Neuronal stem cell (in vitro differentiated cells): ENCODE results near the gene CHST14.

Experiments
- DNase-seq: peaks from one replicate; pipeline ENCODE4 v3.0.0-alpha.2; 2013; ENCODE audit warnings: low spot score
- H2AFZ ChIP-seq: one replicate; pipeline ENCODE4 v1.6.1; 2013; ENCODE audit warnings: mild to moderate bottlenecking, low read length, inconsistent platforms
- H2AK5ac ChIP-seq: 2 replicates; pipeline ENCODE4 v1.6.1; 2013; ENCODE audit warnings: low read depth, mild to moderate bottlenecking, inconsistent platforms, low read length, moderate library complexity, mixed read lengths
- H2BK120ac ChIP-seq: 2 replicates; pipeline ENCODE4 v1.6.1; 2013; ENCODE audit warnings: low read depth, mild to moderate bottlenecking, inconsistent platforms, low read length, moderate library complexity, mixed read lengths
- H2BK12ac ChIP-seq: one replicate; pipeline ENCODE4 v1.6.1; 2013; ENCODE audit warnings: low read length, inconsistent platforms
- H2BK15ac ChIP-seq: 2 replicates; pipeline ENCODE4 v1.6.1; 2013; ENCODE audit warnings: mild to moderate bottlenecking, low read length, inconsistent platforms, mixed read lengths
- H2BK5ac ChIP-seq: one replicate; pipeline ENCODE4 v1.6.1; 2013; ENCODE audit warnings: inconsistent platforms, mild to moderate bottlenecking, low read length, moderate library complexity
- H3K14ac ChIP-seq: one replicate; pipeline ENCODE4 v1.6.1; 2013; ENCODE audit warnings: low read length, inconsistent platforms
- H3K18ac ChIP-seq: 2 replicates; pipeline ENCODE4 v1.6.1; 2013; ENCODE audit warnings: low read length, inconsistent platforms
- H3K23ac ChIP-seq: 2 replicates; pipeline ENCODE4 v1.6.1; 2013; ENCODE audit warnings: low read depth, mild to moderate bottlenecking, mixed read lengths, low read length, inconsistent platforms; ENCODE audit not compliant: poor library complexity
- H3K27ac ChIP-seq: replicated peaks from 3 replicates; pipeline ENCODE4 v1.5.1; 2013; ENCODE audit warnings: low read length, inconsistent platforms
- H3K27me3 ChIP-seq, 3 experiments: 2 replicates each; pipeline ENCODE4 v1.6.1; 2013; ENCODE audit warnings: low read length in 3 of 3, mild to moderate bottlenecking in 2 of 3, inconsistent platforms in 1 of 3, low read depth in 1 of 3, mixed read lengths in 1 of 3, moderate library complexity in 1 of 3; ENCODE audit not compliant: control insufficient read depth in 3 of 3, insufficient read depth in 3 of 3
- H3K36me3 ChIP-seq, 2 donors: replicated peaks in 1 of 2; 2 replicates each; pipeline ENCODE4 v1.6.1; 2013; ENCODE audit warnings: low read length in 2 of 2; ENCODE audit not compliant: control insufficient read depth in 2 of 2, insufficient read depth in 2 of 2
- H3K4ac ChIP-seq: 2 replicates; pipeline ENCODE4 v1.6.1; 2013; ENCODE audit warnings: inconsistent platforms, mild to moderate bottlenecking, low read length, moderate library complexity
- H3K4me1 ChIP-seq, 2 donors: 1 replicate in 1 of 2; 2 replicates in 1 of 2; pipeline ENCODE4 v1.6.1; 2013; ENCODE audit warnings: low read length in 2 of 2, low read depth in 1 of 2; ENCODE audit not compliant: control insufficient read depth in 2 of 2, insufficient read depth in 1 of 2
- H3K4me2 ChIP-seq: one replicate; pipeline ENCODE4 v1.6.1; 2013; ENCODE audit warnings: mild to moderate bottlenecking, low read length, inconsistent platforms; ENCODE audit not compliant: insufficient read depth, poor library complexity, severe bottlenecking
- H3K4me3 ChIP-seq, 2 donors: 2 replicates each; pipeline ENCODE4 v1.5.1; 2013; ENCODE audit warnings: low read length in 2 of 2, mild to moderate bottlenecking in 2 of 2, inconsistent platforms in 1 of 2, moderate library complexity in 1 of 2
- H3K79me1 ChIP-seq: one replicate; pipeline ENCODE4 v1.6.1; 2013; ENCODE audit warnings: low read depth, mild to moderate bottlenecking, inconsistent platforms, low read length, moderate library complexity
- H3K9ac ChIP-seq: one replicate; pipeline ENCODE4 v1.6.1; 2013; ENCODE audit warnings: mild to moderate bottlenecking, low read depth, low read length, inconsistent platforms; ENCODE audit not compliant: poor library complexity
- H3K9me3 ChIP-seq, 2 donors: replicated peaks in 1 of 2; 2 replicates each; pipeline versions ENCODE3 to v1.6.1; 2013; ENCODE audit warnings: low read length in 2 of 2, mild to moderate bottlenecking in 2 of 2, inconsistent platforms in 1 of 2, low read depth in 1 of 2, mixed read lengths in 1 of 2, moderate library complexity in 1 of 2; ENCODE audit not compliant: control insufficient read depth in 2 of 2, insufficient read depth in 1 of 2
- H4K8ac ChIP-seq: one replicate; pipeline ENCODE4 v1.6.1; 2013; ENCODE audit warnings: low read depth, mild to moderate bottlenecking, inconsistent platforms, low read length, moderate library complexity
- H4K91ac ChIP-seq: one replicate; pipeline ENCODE4 v1.6.1; 2013; ENCODE audit warnings: low read length, low read depth, mild to moderate bottlenecking, inconsistent platforms; ENCODE audit not compliant: poor library complexity
- WGBS, 2 donors: extraction: QIAGEN DNeasy Blood & Tissue Kit; methylation state at CpG; one replicate each; pipeline ENCODE4 v1.1.7; 2013; ENCODE audit warnings: missing lambda C conversion rate in 2 of 2, mixed read lengths in 1 of 2; ENCODE audit not compliant: insufficient read length in 2 of 2, insufficient replicate concordance in 1 of 2; ENCODE audit errors: extremely low coverage in 2 of 2; 5-methylcytosine and 5-hydroxymethylcytosine counted together

The CHST14 gene

GRCh38 chr15:40445421-40445922 lies 25.3 kb upstream of the CHST14 start:
- H3K27ac ChIP-seq = no peak overlapping the region

DNA sequence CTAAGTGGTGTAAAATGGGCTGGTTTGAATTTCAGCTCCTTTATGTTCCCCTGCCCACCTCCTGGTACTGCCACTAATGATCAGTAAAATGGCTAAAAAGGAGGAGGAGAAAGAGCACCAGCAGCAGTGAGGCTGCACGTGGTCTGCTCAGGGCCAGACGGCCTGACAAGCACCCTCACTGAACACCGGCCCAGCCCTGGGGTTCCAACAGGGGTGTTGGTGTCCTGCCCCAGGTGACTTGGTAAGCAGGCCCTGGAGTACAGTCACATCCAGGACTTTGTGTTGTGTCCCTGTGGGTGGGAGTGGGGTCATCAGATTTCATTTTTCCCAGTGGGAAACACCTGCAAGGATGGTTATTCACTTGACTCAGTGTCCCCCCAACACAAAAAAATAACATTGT lies 24.6 kb upstream of the CHST14 start:
- no peak overlapping the region for H3K4me2 ChIP-seq
- peaks cover 24 to 36% of the 10 kb centered on the region in 2 donors for H3K4me1 ChIP-seq
- H3K18ac ChIP-seq = no peak overlapping the region
- H3K79me1 ChIP-seq = peaks cover 17% of the 10 kb centered on the region
- no peak overlapping the region for H2BK120ac ChIP-seq
- H3K27ac ChIP-seq = no peak overlapping the region
- no peak overlapping the region for H2BK12ac ChIP-seq
- no peak overlapping the region for H3K9ac ChIP-seq
- H3K14ac ChIP-seq = no peak overlapping the region
- H2BK5ac ChIP-seq = no peak overlapping the region
- no peak overlapping the region for H4K8ac ChIP-seq
- no CpG with 5 or more reads among the region's 3 CpGs for WGBS, 2 donors
- no peak overlapping the region for H3K4ac ChIP-seq
- H2AK5ac ChIP-seq = no peak overlapping the region
- H3K4me3 ChIP-seq = no peak overlapping the region
- H3K36me3 ChIP-seq = peaks cover 0 to 7% of the 10 kb centered on the region in 2 donors
- no peaks in the 10 kb centered on the region for H3K9me3 ChIP-seq
- no peaks in the 10 kb centered on the region for H3K27me3 ChIP-seq
- H4K91ac ChIP-seq = no peak overlapping the region
- no peak for DNase-seq
- H3K23ac ChIP-seq = peak overlapping the region; percentile 59
- H2BK15ac ChIP-seq = no peak overlapping the region
- H2AFZ ChIP-seq = no peak overlapping the region

More at GRCh38 chr15:40445421-40445922, 25.3 kb upstream of the CHST14 start:
- Histone ChIP-seq H3K4ac (no peak overlapping the region), H3K14ac (no peak overlapping the region), H3K4me2 (no peak overlapping the region), H4K91ac (no peak overlapping the region), H3K27me3 (no peaks in the 10 kb centered on the region), H2AK5ac (no peak overlapping the region), H2BK120ac (no peak overlapping the region), H2BK12ac (no peak overlapping the region), H3K4me1 (peaks cover 21 to 36% of the 10 kb centered on the region in 2 donors), H3K18ac (no peak overlapping the region), H2BK5ac (no peak overlapping the region), H3K9ac (no peak overlapping the region), H4K8ac (no peak overlapping the region), H2BK15ac (no peak overlapping the region), H3K4me3 (no peak overlapping the region), H2AFZ (no peak overlapping the region), H3K79me1 (peaks cover 17% of the 10 kb centered on the region), H3K9me3 (no peaks in the 10 kb centered on the region), H3K36me3 (peaks cover 0 to 7% of the 10 kb centered on the region in 2 donors), H3K23ac (no peak overlapping the region)
- DNase-seq = no peak
- WGBS, 2 donors = no CpG with 5 or more reads among the region's 9 CpGs

- no peak overlapping the region for H2BK5ac ChIP-seq
- H3K14ac ChIP-seq = no peak overlapping the region
- H4K8ac ChIP-seq = no peak overlapping the region
- no peak overlapping the region for H2BK120ac ChIP-seq
- no peak overlapping the region for H3K9ac ChIP-seq
- no peak overlapping the region for H2BK15ac ChIP-seq
- H3K27me3 ChIP-seq = no peaks in the 10 kb centered on the region
- no peaks in the 10 kb centered on the region for H3K9me3 ChIP-seq
- no peak overlapping the region for H3K18ac ChIP-seq
- WGBS, 2 donors = no CpG with 5 or more reads among the region's 4 CpGs
- no peak overlapping the region for H2AFZ ChIP-seq
- H3K23ac ChIP-seq = no peak overlapping the region
- H3K4me2 ChIP-seq = no peak overlapping the region
- no peak overlapping the region for H3K4ac ChIP-seq
- peaks cover 27 to 35% of the 10 kb centered on the region in 2 donors for H3K4me1 ChIP-seq
- H2BK12ac ChIP-seq = no peak overlapping the region
- peaks cover 6% of the 10 kb centered on the region for H3K79me1 ChIP-seq
- no peak overlapping the region for H2AK5ac ChIP-seq
- no peak overlapping the region for H4K91ac ChIP-seq
- H3K36me3 ChIP-seq = peaks cover 0 to 7% of the 10 kb centered on the region in 2 donors
- DNase-seq = no peak
- H3K4me3 ChIP-seq = no peak overlapping the region
- no peak overlapping the region for H3K27ac ChIP-seq
Observed at GRCh38 chr15:40448354-40448753, 22.4 kb upstream of the CHST14 start.

GRCh38 chr15:40449275-40449674 lies 21.5 kb upstream of the CHST14 start:
- H3K36me3 ChIP-seq = peaks cover 0 to 7% of the 10 kb centered on the region in 2 donors
- H4K91ac ChIP-seq = no peak overlapping the region
- no peak overlapping the region for H2AK5ac ChIP-seq
- no peak for DNase-seq
- H3K27ac ChIP-seq = no peak overlapping the region
- no peak overlapping the region for H3K9ac ChIP-seq
- no peak overlapping the region for H2BK5ac ChIP-seq
- no peak overlapping the region for H4K8ac ChIP-seq
- H3K4me1 ChIP-seq = peaks cover 19 to 32% of the 10 kb centered on the region in 2 donors
- no peak overlapping the region for H2BK120ac ChIP-seq
- no peak overlapping the region for H3K18ac ChIP-seq
- no peak overlapping the region for H2BK12ac ChIP-seq
- no peak overlapping the region for H2BK15ac ChIP-seq
- H3K79me1 ChIP-seq = peaks cover 6% of the 10 kb centered on the region
- H3K4me3 ChIP-seq = no peak overlapping the region
- no peak overlapping the region for H3K14ac ChIP-seq
- H3K4ac ChIP-seq = no peak overlapping the region
- H3K23ac ChIP-seq = no peak overlapping the region
- no peak overlapping the region for H2AFZ ChIP-seq
- no peaks in the 10 kb centered on the region for H3K9me3 ChIP-seq
- H3K27me3 ChIP-seq = no peaks in the 10 kb centered on the region
- no peak overlapping the region for H3K4me2 ChIP-seq
